NB4 (cell line): ENCODE data around the gene GAL3ST1.

Source experiments
- DNase-seq: peaks from one replicate; pipeline ENCODE4 v3.0.0; 2010; ENCODE audit warnings: low read depth
- H3K4me3 ChIP-seq: one replicate; pipeline ENCODE4 v1.5.1; 2011; ENCODE audit warnings: mild to moderate bottlenecking, low read depth, low read length, moderate library complexity
- MYC ChIP-seq: IDR thresholded peaks from 2 replicates; pipeline ENCODE4 v1.6.1; 2011; ENCODE audit warnings: low read depth, low read length
- POLR2A ChIP-seq: IDR thresholded peaks from 2 replicates; pipeline ENCODE4 v1.6.1; 2011; ENCODE audit warnings: mild to moderate bottlenecking; ENCODE audit not compliant: insufficient read length; ENCODE audit errors: extremely low read depth
- TF ChIP-seq, protein P1 (sequence below): IDR thresholded peaks from 2 replicates; pipeline ENCODE4 v1.6.1; 2011; ENCODE audit warnings: low read depth, low read length
- TF ChIP-seq, protein P2 (sequence below): IDR thresholded peaks from one replicate; pipeline ENCODE4 v1.5.1; 2012; ENCODE audit warnings: low read depth, low read length

GAL3ST1 gene

DNA sequence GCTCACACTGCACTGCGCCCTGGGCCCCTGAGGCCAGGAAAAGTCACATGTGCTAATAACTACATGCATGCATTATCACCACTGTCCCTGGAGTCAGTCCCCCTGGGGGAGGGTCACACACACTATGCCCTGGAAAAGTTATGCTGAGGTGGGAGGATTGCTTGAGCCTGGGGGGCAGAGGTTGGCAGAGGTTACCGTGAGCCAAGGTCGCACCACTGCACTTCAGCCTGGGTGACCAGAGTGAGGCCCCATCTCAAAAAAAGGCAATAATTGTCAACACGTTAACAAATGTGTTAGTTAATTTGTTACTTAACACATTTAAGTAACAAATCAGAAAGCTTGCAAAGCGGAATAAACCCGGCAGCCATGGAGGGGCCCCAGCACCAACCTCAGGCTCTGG, 14.6 kb downstream of the GAL3ST1 start:
- no peak for DNase-seq
- H3K4me3 ChIP-seq: no peak overlapping the region
- TF ChIP-seq, protein P1, sequence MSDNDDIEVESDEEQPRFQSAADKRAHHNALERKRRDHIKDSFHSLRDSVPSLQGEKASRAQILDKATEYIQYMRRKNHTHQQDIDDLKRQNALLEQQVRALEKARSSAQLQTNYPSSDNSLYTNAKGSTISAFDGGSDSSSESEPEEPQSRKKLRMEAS: no peak
- TF ChIP-seq MYC: no peak
- no peak for TF ChIP-seq POLR2A
- TF ChIP-seq, protein P2, sequence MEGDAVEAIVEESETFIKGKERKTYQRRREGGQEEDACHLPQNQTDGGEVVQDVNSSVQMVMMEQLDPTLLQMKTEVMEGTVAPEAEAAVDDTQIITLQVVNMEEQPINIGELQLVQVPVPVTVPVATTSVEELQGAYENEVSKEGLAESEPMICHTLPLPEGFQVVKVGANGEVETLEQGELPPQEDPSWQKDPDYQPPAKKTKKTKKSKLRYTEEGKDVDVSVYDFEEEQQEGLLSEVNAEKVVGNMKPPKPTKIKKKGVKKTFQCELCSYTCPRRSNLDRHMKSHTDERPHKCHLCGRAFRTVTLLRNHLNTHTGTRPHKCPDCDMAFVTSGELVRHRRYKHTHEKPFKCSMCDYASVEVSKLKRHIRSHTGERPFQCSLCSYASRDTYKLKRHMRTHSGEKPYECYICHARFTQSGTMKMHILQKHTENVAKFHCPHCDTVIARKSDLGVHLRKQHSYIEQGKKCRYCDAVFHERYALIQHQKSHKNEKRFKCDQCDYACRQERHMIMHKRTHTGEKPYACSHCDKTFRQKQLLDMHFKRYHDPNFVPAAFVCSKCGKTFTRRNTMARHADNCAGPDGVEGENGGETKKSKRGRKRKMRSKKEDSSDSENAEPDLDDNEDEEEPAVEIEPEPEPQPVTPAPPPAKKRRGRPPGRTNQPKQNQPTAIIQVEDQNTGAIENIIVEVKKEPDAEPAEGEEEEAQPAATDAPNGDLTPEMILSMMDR: no peak

DNA sequence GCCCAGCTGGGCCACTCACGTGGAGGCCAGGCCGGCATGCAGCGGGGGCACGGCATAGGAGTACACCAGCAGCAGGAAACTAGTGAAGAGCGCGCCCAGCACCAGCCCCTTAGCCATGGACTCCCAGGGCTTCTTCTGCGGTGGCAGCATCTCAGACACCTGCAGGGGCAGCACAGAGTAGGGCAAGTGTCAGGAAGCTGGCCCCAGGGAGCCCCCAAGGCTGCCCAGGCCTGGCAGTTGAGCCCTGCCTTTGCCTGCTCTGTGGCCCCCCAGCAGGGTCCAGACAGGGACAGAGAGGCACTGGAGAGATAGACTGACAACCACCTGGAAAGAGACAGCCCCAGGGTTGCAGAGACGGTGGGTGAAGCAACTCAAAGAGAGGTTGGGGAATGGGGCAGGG, 17.2 kb downstream of the GAL3ST1 start:
- TF ChIP-seq, protein P1: no peak
- TF ChIP-seq, protein P2: no peak
- TF ChIP-seq POLR2A (no peak), MYC (no peak)
- H3K4me3 ChIP-seq: no peak overlapping the region
- no peak for DNase-seq

DNA sequence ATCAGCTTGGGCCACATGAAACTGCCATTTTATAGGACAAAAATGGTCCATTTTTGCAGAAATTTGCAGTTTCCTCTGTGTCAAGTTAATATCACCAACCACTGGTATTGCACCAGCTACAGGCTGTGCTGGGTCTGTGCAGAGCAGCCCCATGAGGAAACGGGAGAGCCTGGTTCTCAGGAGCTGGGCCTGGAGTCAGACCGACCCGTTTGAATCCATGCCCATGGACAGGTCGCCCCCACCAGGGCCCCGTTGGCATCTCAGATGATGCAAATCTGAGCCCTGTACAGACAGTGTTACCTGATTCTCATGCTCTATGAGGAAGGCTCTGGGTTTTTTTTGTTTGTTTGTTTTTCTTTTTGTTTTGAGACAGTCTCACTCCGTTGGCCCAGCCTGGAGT, 18.1 kb downstream of the GAL3ST1 start:
- TF ChIP-seq, protein P2: no peak
- TF ChIP-seq, protein P1: no peak
- TF ChIP-seq POLR2A: no peak
- TF ChIP-seq MYC: no peak
- no peak overlapping the region for H3K4me3 ChIP-seq
- DNase-seq: no peak

DNA sequence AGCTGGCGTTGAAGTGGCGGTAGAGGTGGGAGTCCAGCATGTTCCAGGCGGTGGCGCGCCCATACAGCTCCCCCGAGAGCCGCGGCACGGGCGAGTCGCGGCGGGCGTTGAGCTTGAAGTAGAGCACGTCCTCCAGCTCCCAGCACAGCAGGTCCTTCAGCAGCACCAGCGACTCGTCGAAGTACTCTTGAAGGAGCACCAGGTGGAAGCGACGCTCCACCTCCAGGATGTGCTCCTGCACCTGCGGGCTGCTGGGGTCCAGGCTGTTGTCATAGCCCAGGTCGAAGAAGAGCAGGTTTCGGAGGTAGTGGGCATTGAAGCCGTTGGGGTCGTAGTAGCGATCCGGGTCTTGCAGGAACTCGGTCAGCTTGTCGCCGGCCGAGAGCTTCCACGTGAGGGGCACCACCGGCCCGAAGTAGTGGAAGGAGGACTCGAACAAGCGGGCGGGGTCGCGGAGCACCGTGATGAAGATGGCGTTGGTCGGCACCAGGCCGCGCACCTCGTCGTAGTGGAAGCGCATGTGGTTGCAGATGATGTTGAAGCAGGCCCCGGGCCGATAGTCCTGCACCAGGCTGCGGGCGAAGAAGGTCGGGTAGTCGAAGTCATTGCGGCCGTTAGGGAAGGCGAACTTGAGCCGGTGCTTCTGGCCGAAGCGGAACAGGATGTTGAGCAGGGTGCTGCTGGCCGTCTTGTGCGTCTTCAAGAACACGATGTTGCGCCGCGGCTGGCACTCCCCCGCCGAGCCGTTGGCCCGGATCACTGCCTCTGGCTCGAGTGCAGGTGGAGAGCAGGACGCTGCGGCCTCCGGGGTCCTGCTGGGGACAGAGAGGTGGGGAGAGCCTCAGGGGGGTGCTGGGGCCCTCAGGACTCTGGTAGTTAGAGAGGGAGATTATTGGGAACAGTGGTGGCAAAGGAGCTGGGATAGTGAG, 18.9 kb downstream of the GAL3ST1 start:
- no peak for TF ChIP-seq POLR2A
- TF ChIP-seq, protein P2: no peak
- TF ChIP-seq MYC: no peak
- TF ChIP-seq, protein P1: no peak
- DNase-seq: no peak
- H3K4me3 ChIP-seq: no peak overlapping the region

DNA sequence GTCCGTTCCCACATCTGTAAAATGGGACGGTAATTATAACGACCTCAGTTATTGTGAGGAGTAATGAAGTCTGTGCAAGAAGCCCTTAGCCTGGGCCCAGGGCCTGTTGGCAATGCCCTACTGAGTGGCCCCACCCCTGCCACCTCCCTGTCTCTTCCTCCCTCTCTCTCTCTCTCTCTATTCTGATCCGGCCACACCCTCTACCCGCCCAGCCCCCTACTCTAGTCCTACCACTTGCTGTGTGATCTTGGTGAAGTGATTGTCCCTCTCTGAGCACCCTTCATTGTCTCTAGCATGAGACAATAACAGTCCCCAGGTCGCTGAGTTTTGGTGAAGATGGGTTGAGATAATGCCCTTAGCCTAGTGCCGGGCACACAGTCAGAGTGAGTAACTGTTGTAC, 20.5 kb downstream of the GAL3ST1 start:
- no peak for DNase-seq
- no peak overlapping the region for H3K4me3 ChIP-seq
- TF ChIP-seq, protein P1: no peak
- TF ChIP-seq POLR2A: no peak
- TF ChIP-seq, protein P2: no peak
- TF ChIP-seq MYC: no peak
